ENCODE results near the gene ITPKC.

DNA sequence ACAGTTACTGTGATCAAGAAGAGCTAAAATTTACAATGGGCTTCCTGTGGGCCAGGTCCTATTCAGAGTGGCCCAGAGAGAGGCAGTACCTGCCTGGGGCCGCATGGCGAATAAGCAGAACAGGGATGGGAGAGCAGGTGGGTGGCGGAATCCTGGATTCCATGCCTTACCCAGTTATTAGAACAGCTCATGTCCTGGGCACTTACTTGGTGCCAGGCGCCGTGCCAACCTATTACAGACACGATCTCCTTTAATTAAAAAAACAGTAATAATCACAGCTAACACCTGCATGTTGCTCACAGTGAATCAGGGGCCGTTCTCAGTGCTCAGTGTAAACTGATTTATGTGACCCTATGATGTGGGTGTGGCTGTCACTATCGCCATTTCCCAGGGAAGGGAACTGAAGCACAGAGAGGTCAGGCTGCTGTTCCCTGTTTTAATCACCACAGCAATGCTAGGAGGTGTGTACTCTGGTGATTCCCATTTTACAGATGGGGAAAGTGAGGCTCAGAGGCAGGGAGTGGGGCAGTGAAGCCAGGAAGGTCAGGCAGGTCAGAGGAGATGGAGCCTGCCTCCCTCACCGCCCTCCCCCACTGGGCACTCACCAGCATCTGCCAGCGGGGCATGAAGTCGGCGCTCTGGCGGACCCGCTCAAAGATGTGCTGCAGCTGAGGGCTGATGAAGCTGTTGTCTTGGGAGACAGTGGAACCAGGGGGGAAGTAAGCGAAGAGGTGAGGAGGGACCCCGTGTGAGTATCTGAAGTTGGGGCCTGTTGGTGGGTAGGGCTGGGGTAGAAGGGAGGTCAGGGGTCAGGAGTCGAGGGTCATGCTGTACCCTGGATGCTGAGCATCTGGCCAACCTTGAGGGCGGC is 12.2 kb upstream of the ITPKC start:
- TF ChIP-seq POLR2AphosphoS5 (IDR thresholded peaks at IDR 0.05; ENCODE audit: low read depth) (no peak), CREB1 (CRISPR knock-in tag; IDR thresholded peaks at IDR 0.05; ENCODE audit: low read depth) (no peak), EZH2 (IDR thresholded peaks at IDR 0.05; ENCODE audit: low read depth, unreplicated experiment) (no peak), EZH2phosphoT487 (IDR thresholded peaks at IDR 0.05; ENCODE audit: unreplicated experiment) (no peak), NANOG (IDR thresholded peaks at IDR 0.05; ENCODE audit: borderline replicate concordance) (no peak)
- TF ChIP-seq, protein P1, sequence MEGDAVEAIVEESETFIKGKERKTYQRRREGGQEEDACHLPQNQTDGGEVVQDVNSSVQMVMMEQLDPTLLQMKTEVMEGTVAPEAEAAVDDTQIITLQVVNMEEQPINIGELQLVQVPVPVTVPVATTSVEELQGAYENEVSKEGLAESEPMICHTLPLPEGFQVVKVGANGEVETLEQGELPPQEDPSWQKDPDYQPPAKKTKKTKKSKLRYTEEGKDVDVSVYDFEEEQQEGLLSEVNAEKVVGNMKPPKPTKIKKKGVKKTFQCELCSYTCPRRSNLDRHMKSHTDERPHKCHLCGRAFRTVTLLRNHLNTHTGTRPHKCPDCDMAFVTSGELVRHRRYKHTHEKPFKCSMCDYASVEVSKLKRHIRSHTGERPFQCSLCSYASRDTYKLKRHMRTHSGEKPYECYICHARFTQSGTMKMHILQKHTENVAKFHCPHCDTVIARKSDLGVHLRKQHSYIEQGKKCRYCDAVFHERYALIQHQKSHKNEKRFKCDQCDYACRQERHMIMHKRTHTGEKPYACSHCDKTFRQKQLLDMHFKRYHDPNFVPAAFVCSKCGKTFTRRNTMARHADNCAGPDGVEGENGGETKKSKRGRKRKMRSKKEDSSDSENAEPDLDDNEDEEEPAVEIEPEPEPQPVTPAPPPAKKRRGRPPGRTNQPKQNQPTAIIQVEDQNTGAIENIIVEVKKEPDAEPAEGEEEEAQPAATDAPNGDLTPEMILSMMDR (conservative IDR thresholded peaks at IDR 0.05; ENCODE audit: low read depth in 2 of 2): no peak
- TF ChIP-seq, protein P2, sequence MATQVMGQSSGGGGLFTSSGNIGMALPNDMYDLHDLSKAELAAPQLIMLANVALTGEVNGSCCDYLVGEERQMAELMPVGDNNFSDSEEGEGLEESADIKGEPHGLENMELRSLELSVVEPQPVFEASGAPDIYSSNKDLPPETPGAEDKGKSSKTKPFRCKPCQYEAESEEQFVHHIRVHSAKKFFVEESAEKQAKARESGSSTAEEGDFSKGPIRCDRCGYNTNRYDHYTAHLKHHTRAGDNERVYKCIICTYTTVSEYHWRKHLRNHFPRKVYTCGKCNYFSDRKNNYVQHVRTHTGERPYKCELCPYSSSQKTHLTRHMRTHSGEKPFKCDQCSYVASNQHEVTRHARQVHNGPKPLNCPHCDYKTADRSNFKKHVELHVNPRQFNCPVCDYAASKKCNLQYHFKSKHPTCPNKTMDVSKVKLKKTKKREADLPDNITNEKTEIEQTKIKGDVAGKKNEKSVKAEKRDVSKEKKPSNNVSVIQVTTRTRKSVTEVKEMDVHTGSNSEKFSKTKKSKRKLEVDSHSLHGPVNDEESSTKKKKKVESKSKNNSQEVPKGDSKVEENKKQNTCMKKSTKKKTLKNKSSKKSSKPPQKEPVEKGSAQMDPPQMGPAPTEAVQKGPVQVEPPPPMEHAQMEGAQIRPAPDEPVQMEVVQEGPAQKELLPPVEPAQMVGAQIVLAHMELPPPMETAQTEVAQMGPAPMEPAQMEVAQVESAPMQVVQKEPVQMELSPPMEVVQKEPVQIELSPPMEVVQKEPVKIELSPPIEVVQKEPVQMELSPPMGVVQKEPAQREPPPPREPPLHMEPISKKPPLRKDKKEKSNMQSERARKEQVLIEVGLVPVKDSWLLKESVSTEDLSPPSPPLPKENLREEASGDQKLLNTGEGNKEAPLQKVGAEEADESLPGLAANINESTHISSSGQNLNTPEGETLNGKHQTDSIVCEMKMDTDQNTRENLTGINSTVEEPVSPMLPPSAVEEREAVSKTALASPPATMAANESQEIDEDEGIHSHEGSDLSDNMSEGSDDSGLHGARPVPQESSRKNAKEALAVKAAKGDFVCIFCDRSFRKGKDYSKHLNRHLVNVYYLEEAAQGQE (IDR thresholded peaks at IDR 0.05; ENCODE audit: unreplicated experiment): no peak

All from GM23338 (cell line).